ENCODE results near the gene FARP1. TPM values are rescaled to one million over a fixed set of nuclear protein-coding genes. Genes with fewer than 3 reads are reported as not detected.

The FARP1 gene
- total RNA-seq, 2 experiments from 2014 or later: not detected

DNA sequence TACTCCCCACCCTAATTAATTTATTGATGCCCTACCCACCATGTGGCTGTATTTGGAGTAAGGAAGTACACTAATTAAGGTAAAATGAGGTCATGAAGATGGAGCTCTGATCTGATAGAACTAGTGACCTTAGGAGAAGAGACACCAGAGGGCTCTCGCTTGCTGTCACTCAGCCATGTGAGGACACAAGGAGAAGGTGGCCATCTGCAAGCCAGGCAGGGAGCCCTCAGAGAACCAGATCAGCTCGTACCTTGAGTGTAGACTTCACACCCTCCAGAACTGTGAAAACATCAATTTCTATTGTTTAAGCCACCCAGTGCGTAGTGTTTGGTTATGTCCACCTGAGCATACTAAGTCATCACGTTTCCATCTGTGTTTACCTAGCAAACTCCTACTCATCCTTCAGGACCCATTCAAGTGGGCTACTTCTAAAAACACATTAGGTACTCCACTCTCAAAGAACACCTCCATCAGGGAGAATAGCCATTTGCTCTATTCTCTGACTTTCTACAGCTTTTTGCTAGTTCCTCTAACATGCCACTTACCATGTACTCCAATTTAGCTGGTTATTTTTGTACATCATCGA, 191.8 kb downstream of the FARP1 start:
- TF ChIP-seq EZH2phosphoT487 (IDR thresholded peaks at IDR 0.05; ENCODE audit: borderline replicate concordance, low read depth, low read length): no peak
- TF ChIP-seq, protein P1, sequence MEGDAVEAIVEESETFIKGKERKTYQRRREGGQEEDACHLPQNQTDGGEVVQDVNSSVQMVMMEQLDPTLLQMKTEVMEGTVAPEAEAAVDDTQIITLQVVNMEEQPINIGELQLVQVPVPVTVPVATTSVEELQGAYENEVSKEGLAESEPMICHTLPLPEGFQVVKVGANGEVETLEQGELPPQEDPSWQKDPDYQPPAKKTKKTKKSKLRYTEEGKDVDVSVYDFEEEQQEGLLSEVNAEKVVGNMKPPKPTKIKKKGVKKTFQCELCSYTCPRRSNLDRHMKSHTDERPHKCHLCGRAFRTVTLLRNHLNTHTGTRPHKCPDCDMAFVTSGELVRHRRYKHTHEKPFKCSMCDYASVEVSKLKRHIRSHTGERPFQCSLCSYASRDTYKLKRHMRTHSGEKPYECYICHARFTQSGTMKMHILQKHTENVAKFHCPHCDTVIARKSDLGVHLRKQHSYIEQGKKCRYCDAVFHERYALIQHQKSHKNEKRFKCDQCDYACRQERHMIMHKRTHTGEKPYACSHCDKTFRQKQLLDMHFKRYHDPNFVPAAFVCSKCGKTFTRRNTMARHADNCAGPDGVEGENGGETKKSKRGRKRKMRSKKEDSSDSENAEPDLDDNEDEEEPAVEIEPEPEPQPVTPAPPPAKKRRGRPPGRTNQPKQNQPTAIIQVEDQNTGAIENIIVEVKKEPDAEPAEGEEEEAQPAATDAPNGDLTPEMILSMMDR (conservative IDR thresholded peaks at IDR 0.05; ENCODE audit: low read length): no peak
- no TSS peak for BruUV-seq (replicated peaks)
- no peaks in the 10 kb centered on the region for H3K4me1 ChIP-seq (ENCODE audit: insufficient read depth, low read length, poor library complexity, severe bottlenecking)
- H3K36me3 ChIP-seq (ENCODE audit: insufficient read depth, low read length): no peaks in the 10 kb centered on the region
- no peak overlapping the region for H2AFZ ChIP-seq (ENCODE audit: low read length)
- H3K27ac ChIP-seq (ENCODE audit: low read depth, low read length, poor library complexity, severe bottlenecking): no peak overlapping the region
- ChIA-PET CTCF (ENCODE audit: unreplicated experiment) (no interaction called here), POLR2A (no interaction called here)
- no peaks in the 10 kb centered on the region for H3K9me3 ChIP-seq (ENCODE audit: low read length)
- H3K4me3 ChIP-seq (ENCODE audit: low read depth, low read length, poor library complexity, severe bottlenecking): no peak overlapping the region
- no peak for DNase-seq (ENCODE audit: low spot score)
- H3K4me2 ChIP-seq (ENCODE audit: low read length): no peak overlapping the region
- no peaks in the 10 kb centered on the region for H4K20me1 ChIP-seq (ENCODE audit: insufficient read depth, low read length)
- intact Hi-C loops (cut with micrococcal nuclease; ENCODE audit: unreplicated experiment): no loop called here
- H3K79me2 ChIP-seq (ENCODE audit: insufficient read depth, low read depth, low read length): no peaks in the 10 kb centered on the region
- no peaks in the 10 kb centered on the region for H3K9me2 ChIP-seq (ENCODE audit: insufficient read depth, low read length)

DNA sequence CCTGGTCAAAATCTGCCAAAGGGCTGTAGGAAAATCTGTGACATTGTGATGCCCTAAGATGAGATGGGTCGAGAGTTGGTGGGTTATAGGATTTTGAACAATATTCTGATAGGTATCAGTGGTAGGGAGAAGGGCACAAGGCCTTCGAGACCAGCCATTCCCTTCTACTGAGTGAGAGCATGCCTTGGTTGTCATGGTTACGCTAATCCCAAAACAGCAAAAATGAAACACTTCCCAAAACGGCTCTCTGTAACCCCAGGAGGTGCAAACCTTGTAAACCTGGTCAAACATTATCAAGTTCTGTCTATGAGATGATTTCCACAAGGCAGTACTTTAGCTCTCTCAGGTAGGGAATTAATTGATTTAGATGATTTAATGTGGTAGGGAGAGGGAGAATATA, 192.8 kb downstream of the FARP1 start:
- Histone ChIP-seq H3K4me1 (ENCODE audit: insufficient read depth, low read length, poor library complexity, severe bottlenecking) (no peaks in the 10 kb centered on the region), H3K9me2 (ENCODE audit: insufficient read depth, low read length) (no peaks in the 10 kb centered on the region), H2AFZ (ENCODE audit: low read length) (no peak overlapping the region), H3K27ac (ENCODE audit: low read depth, low read length, poor library complexity, severe bottlenecking) (no peak overlapping the region), H3K4me2 (ENCODE audit: low read length) (no peak overlapping the region), H3K36me3 (ENCODE audit: insufficient read depth, low read length) (no peaks in the 10 kb centered on the region), H3K4me3 (ENCODE audit: low read depth, low read length, poor library complexity, severe bottlenecking) (no peak overlapping the region), H3K9me3 (ENCODE audit: low read length) (no peaks in the 10 kb centered on the region), H3K79me2 (ENCODE audit: insufficient read depth, low read depth, low read length) (no peaks in the 10 kb centered on the region), H4K20me1 (ENCODE audit: insufficient read depth, low read length) (no peaks in the 10 kb centered on the region)
- no peak for DNase-seq (ENCODE audit: low spot score)
- CTCF ChIA-PET (ENCODE audit: unreplicated experiment): no interaction called here
- no peak for TF ChIP-seq EZH2phosphoT487 (IDR thresholded peaks at IDR 0.05; ENCODE audit: borderline replicate concordance, low read depth, low read length)
- TF ChIP-seq, protein P1 (conservative IDR thresholded peaks at IDR 0.05; ENCODE audit: low read length): no peak
- intact Hi-C loops (cut with micrococcal nuclease; ENCODE audit: unreplicated experiment): no loop called here
- BruUV-seq (replicated peaks): no TSS peak
- POLR2A ChIA-PET: no interaction called here

DNA sequence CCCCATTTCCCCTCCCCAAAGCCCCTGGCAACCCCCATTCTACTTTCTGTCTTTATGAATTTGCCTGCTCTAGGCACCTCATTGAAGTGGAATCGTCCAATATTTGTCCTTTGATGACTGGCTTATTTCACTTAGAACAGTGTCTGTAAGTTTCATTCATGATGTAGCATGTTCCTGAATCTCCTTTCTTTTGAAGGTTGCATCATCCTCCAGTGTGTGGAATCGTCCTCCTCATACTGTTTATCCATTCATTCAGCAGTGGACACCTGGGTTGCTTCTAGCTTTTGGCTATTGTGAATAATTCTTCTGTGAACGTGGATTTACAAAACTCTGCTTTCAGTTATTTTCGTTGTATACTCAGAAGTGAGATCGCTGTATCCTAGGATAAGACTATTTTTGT, 195.4 kb downstream of the FARP1 start:
- Histone ChIP-seq H3K9me2 (ENCODE audit: insufficient read depth, low read length) (no peaks in the 10 kb centered on the region), H4K20me1 (ENCODE audit: insufficient read depth, low read length) (no peaks in the 10 kb centered on the region), H3K79me2 (ENCODE audit: insufficient read depth, low read depth, low read length) (no peaks in the 10 kb centered on the region), H3K27ac (ENCODE audit: low read depth, low read length, poor library complexity, severe bottlenecking) (no peak overlapping the region), H3K4me1 (ENCODE audit: insufficient read depth, low read length, poor library complexity, severe bottlenecking) (no peaks in the 10 kb centered on the region), H3K4me3 (ENCODE audit: low read depth, low read length, poor library complexity, severe bottlenecking) (no peak overlapping the region), H3K4me2 (ENCODE audit: low read length) (no peak overlapping the region), H3K9me3 (ENCODE audit: low read length) (no peaks in the 10 kb centered on the region), H3K36me3 (ENCODE audit: insufficient read depth, low read length) (no peaks in the 10 kb centered on the region), H2AFZ (ENCODE audit: low read length) (no peak overlapping the region)
- BruUV-seq (replicated peaks): no TSS peak
- DNase-seq (ENCODE audit: low spot score): no peak
- intact Hi-C loops (cut with micrococcal nuclease; ENCODE audit: unreplicated experiment): no loop called here
- CTCF ChIA-PET (ENCODE audit: unreplicated experiment): no interaction called here
- TF ChIP-seq, protein P1 (conservative IDR thresholded peaks at IDR 0.05; ENCODE audit: low read length): no peak
- TF ChIP-seq EZH2phosphoT487 (IDR thresholded peaks at IDR 0.05; ENCODE audit: borderline replicate concordance, low read depth, low read length): no peak
- POLR2A ChIA-PET: interaction anchor here (0.6 kb wide), 1 partner anchor 363 kb away, joined by 4 read pairs; no protein-coding TSS in a partner anchor
